ENCODE measurements around the gene TMEM95. TPM values are rescaled to one million over a fixed set of nuclear protein-coding genes. Genes with fewer than 3 reads are reported as not detected.

Gene TMEM95
- total and polyA plus RNA-seq, 10 of the 15 experiments (the other 5 are each of a cell fraction or from before 2014, with no cell fraction given): 0.05 to 0.28 TPM; not detected in 8

DNA sequence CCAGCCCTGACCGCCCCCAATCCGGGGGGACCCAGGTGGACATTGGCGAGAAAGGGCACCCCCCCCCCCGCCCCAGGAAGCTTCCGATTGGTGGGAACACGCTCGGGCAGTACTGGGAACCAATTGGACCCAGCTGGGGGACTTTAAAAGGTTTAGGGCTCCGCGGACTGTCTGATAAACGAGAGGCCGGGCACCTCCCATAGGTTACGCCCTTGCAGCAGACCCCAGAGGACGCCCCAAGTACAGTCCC is 48.7 kb downstream of the TMEM95 start:
- RAD21 ChIA-PET (ENCODE audit: unreplicated experiment): interaction anchor here (0.6 to 2.2 kb wide), 12 partner anchors 9 to 818 kb away, joined by 3 to 13 read pairs (median 4); partner anchors contain the start of genes ACADVL, ACAP1, PLSCR3 and TMEM102

More for the DNA sequence above, 48.7 kb downstream of the TMEM95 start:
- no peaks in the 10 kb centered on the region for H3K36me3 ChIP-seq (ENCODE audit: control insufficient read depth in 2 of 2, insufficient read depth in 2 of 2, low read length in 1 of 2)
- H3K4me1 ChIP-seq (ENCODE audit: control insufficient read depth, insufficient read depth, low read length): peaks cover 3% of the 10 kb centered on the region; the same call in 1 of the 2 replicates
- TF ChIP-seq SMARCA5 (IDR thresholded peaks at IDR 0.05): 0 out of 2 replicates have a peak, but pooled peaks have one; percentile 22
- TF ChIP-seq HDAC2 (IDR thresholded peaks at IDR 0.05): no peak
- TF ChIP-seq YBX1 (IDR thresholded peaks at IDR 0.05): no peak
- TF ChIP-seq, protein P1, sequence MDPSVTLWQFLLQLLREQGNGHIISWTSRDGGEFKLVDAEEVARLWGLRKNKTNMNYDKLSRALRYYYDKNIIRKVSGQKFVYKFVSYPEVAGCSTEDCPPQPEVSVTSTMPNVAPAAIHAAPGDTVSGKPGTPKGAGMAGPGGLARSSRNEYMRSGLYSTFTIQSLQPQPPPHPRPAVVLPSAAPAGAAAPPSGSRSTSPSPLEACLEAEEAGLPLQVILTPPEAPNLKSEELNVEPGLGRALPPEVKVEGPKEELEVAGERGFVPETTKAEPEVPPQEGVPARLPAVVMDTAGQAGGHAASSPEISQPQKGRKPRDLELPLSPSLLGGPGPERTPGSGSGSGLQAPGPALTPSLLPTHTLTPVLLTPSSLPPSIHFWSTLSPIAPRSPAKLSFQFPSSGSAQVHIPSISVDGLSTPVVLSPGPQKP (IDR thresholded peaks at IDR 0.05; ENCODE audit: low read depth, low read length): peak; percentile 42; the same call in 1 of the 2 replicates
- TF ChIP-seq BHLHE40 (IDR thresholded peaks at IDR 0.05; ENCODE audit: borderline replicate concordance in 1 of 2, low read depth in 2 of 2, low read length in 1 of 2): 0 out of 4 replicates have a peak, but pooled peaks of 1 of the 2 experiments have one; percentile 20
- in situ Hi-C loops (cut with MboI): no loop called here
- peak overlapping the region; percentile 70 for H3K4me2 ChIP-seq (ENCODE audit: control insufficient read depth, insufficient read depth)
- ATAC-seq: peak; percentile 53
- H2AFZ ChIP-seq (ENCODE audit: control insufficient read depth, low read depth, low read length): peak overlapping the region; percentile 86
- SMC1A ChIA-PET (ENCODE audit: uncharacterized antibody, unreplicated experiment): interaction anchor here (0.8 to 2.2 kb wide), 7 partner anchors 31 to 283 kb away, joined by 3 to 8 read pairs (median 3); partner anchors contain the start of genes SAT2, TMEM102 and TP53
- peak overlapping the region; percentile 50 for H3K27ac ChIP-seq (ENCODE audit: control insufficient read depth, insufficient read depth)
- FAIRE-seq: no peak
- peaks cover 2% of the 10 kb centered on the region for H3K79me2 ChIP-seq (ENCODE audit: control insufficient read depth, insufficient read depth, low read length)
- no peaks in the 10 kb centered on the region for H3K9me3 ChIP-seq (replicated peaks; ENCODE audit: control insufficient read depth, insufficient read depth, low read length)
- POLR2A ChIA-PET: interaction anchor here (0.5 to 2.7 kb wide), 19 partner anchors 9 to 1032 kb away, joined by 3 to 23 read pairs (median 4); partner anchors contain the start of genes ACAP1, CD68, FGF11 and NEURL4
- H3K27me3 ChIP-seq (replicated peaks in 1 of 2; ENCODE audit: control insufficient read depth in 2 of 2, insufficient read depth in 2 of 2, low read length in 1 of 2): peaks cover 0 to 6% of the 10 kb centered on the region in 2 experiments; a peak in 2 of 4 replicates
- peak overlapping the region; percentile 87 for H3K9ac ChIP-seq (ENCODE audit: control insufficient read depth, insufficient read depth, low read length)
- no peak for DNase-seq (ENCODE audit: low read depth, low spot score)
- peak overlapping the region; percentile 85 for H3K4me3 ChIP-seq
- intact Hi-C loops (cut with micrococcal nuclease; ENCODE audit: unreplicated experiment): loop anchor here (5.0 kb wide), 1 partner anchor 34 kb away; the partner anchor contains the start of genes FGF11 and TMEM102
- no TSS peak for BruUV-seq (replicated peaks)
- WGBS (ENCODE audit: insufficient coverage, insufficient replicate concordance, low lambda C conversion rate, missing lambda C conversion rate): under 1% methylated on average over 13 of the region's 13 CpGs
- no peaks in the 10 kb centered on the region for H4K20me1 ChIP-seq (ENCODE audit: control insufficient read depth, insufficient read depth)
- CTCF ChIA-PET: interaction anchor here (0.8 to 2.1 kb wide), 4 partner anchors 32 to 111 kb away, joined by 3 to 8 read pairs (median 4); partner anchors contain the start of genes ACAP1 and TMEM102

Measured in GM12878 (cell line).